SU-DHL-6 (cell line): ENCODE data around the gene TLR9.
"Not testable (repeated sequence)": the region's sequence is repeated elsewhere in the genome, so short reads cannot be mapped to it uniquely, and the experiment has no call there.

Experiments
- H2AFZ ChIP-seq: fragments of 200-600 bp; sonication (generic); 2 replicates; pipeline ENCODE4 v1.6.1; 2014; ENCODE audit warnings: low read depth, mild to moderate bottlenecking, moderate library complexity, mixed read lengths, antibody characterized with exemption, low read length; ENCODE audit not compliant: severe bottlenecking
- H3F3A ChIP-seq: fragments of 200-600 bp; shearing (Covaris generic); 2 replicates; pipeline ENCODE4 v1.6.0; 2016; ENCODE audit warnings: antibody characterized with exemption, mild to moderate bottlenecking; ENCODE audit not compliant: insufficient read depth
- H3K27ac ChIP-seq: fragments of 200-600 bp; sonication (generic); 2 replicates; pipeline ENCODE4 v1.5.1; 2016; ENCODE audit warnings: low read depth, mild to moderate bottlenecking, low read length, moderate library complexity, mixed read lengths
- H3K27me3 ChIP-seq: fragments of 200-600 bp; sonication (generic), shearing (Covaris generic); 2 replicates; pipeline ENCODE4 v1.6.0; 2014; ENCODE audit warnings: mild to moderate bottlenecking, low read length
- H3K36me3 ChIP-seq: fragments of 200-600 bp; sonication (generic); 2 replicates; pipeline ENCODE4 v1.6.1; 2014; ENCODE audit warnings: mild to moderate bottlenecking, low read length, mixed read lengths
- H3K4me2 ChIP-seq: fragments of 300-600, 200-600 bp; shearing (Covaris generic), sonication (generic); 2 replicates; pipeline ENCODE4 v1.6.0; 2014; ENCODE audit warnings: low read length, low read depth, mild to moderate bottlenecking; ENCODE audit not compliant: poor library complexity, severe bottlenecking
- H3K4me3 ChIP-seq: fragments of 200-600 bp; sonication (generic); 2 replicates; pipeline ENCODE4 v1.5.1; 2014; ENCODE audit warnings: antibody characterized with exemption, low read length, mild to moderate bottlenecking, mixed read lengths; ENCODE audit not compliant: insufficient read depth, poor library complexity, severe bottlenecking
- H3K79me2 ChIP-seq: fragments of 200-600 bp; sonication (generic); 2 replicates; pipeline ENCODE4 v1.6.1; 2014; ENCODE audit warnings: mild to moderate bottlenecking, low read length, moderate library complexity; ENCODE audit not compliant: insufficient read depth
- H3K9ac ChIP-seq: fragments of 200-600 bp; sonication (generic); 2 replicates; pipeline ENCODE4 v1.7.0; 2014; ENCODE audit warnings: mild to moderate bottlenecking, low read length
- H3K9me2 ChIP-seq: fragments of 200-600 bp; sonication (generic); replicated peaks from 2 replicates; pipeline ENCODE4 v1.6.1; 2014; ENCODE audit warnings: low read length; ENCODE audit not compliant: insufficient read depth
- H3K9me3 ChIP-seq: fragments of 200-600 bp; sonication (generic); 2 replicates; pipeline ENCODE4 v1.6.1; 2014; ENCODE audit warnings: low read length, mixed read lengths; ENCODE audit not compliant: insufficient read depth
- H4K20me1 ChIP-seq: fragments of 200-600 bp; sonication (generic); 2 replicates; pipeline ENCODE4 v1.6.1; 2014; ENCODE audit warnings: low read depth, mild to moderate bottlenecking, antibody characterized with exemption, low read length, moderate library complexity, mixed read lengths
- CTCF ChIP-seq: fragments of 200-600 bp; sonication (generic); IDR thresholded peaks from one replicate; pipeline ENCODE4 v1.5.1; 2017; ENCODE audit warnings: antibody characterized with exemption, mild to moderate bottlenecking, low read length, moderate library complexity; ENCODE audit not compliant: insufficient read depth, poor library complexity, severe bottlenecking
- EZH2phosphoT487 ChIP-seq: fragments of 200-600 bp; sonication (generic), shearing (Covaris generic); conservative IDR thresholded peaks from 2 replicates; pipeline ENCODE4 v1.6.1; 2018; ENCODE audit warnings: mild to moderate bottlenecking, antibody characterized with exemption, low read length, moderate library complexity, mixed read lengths

The TLR9 gene

GRCh38 chr3:52181543-52181942 is 43.9 kb downstream of the TLR9 start:
- no peaks in the 10 kb centered on the region for H3K79me2 ChIP-seq
- H3K4me3 ChIP-seq = no peak overlapping the region
- H3F3A ChIP-seq = no peaks in the 10 kb centered on the region
- no peaks in the 10 kb centered on the region for H3K9me2 ChIP-seq
- H4K20me1 ChIP-seq = no peaks in the 10 kb centered on the region
- H3K36me3 ChIP-seq = no peaks in the 10 kb centered on the region
- no peak overlapping the region for H3K4me2 ChIP-seq
- H3K9me3 ChIP-seq = no peaks in the 10 kb centered on the region
- H3K27ac ChIP-seq = no peak overlapping the region
- no peak overlapping the region for H3K9ac ChIP-seq
- H3K27me3 ChIP-seq = no peaks in the 10 kb centered on the region; the same call in 1 of the 2 replicates
- no peak overlapping the region for H2AFZ ChIP-seq
- TF ChIP-seq CTCF (no peak), EZH2phosphoT487 (no peak)

- H3K4me3 ChIP-seq = no peak overlapping the region
Measured at GRCh38 chr3:52178537-52178936, 46.9 kb downstream of the TLR9 start.

GRCh38 chr3:52178126-52178525 is 47.3 kb downstream of the TLR9 start:
- not testable (repeated sequence) for H3K4me3 ChIP-seq, H3K9me2 ChIP-seq, H3K27ac ChIP-seq, H3K27me3 ChIP-seq, H4K20me1 ChIP-seq, H3F3A ChIP-seq, H3K79me2 ChIP-seq, H3K9me3 ChIP-seq, H3K9ac ChIP-seq, H2AFZ ChIP-seq, H3K36me3 ChIP-seq, H3K4me2 ChIP-seq

More at GRCh38 chr3:52178537-52178936, 46.9 kb downstream of the TLR9 start:
- Histone ChIP-seq H3K9me2 (no peaks in the 10 kb centered on the region), H3K9ac (no peak overlapping the region), H4K20me1 (no peaks in the 10 kb centered on the region), H2AFZ (no peak overlapping the region), H3K27ac (no peak overlapping the region), H3K9me3 (no peaks in the 10 kb centered on the region), H3K27me3 (no peaks in the 10 kb centered on the region), H3F3A (no peaks in the 10 kb centered on the region), H3K4me2 (no peak overlapping the region), H3K36me3 (no peaks in the 10 kb centered on the region), H3K79me2 (no peaks in the 10 kb centered on the region)
- TF ChIP-seq EZH2phosphoT487 (no peak), CTCF (no peak)

GRCh38 chr3:52177701-52178042 is 47.8 kb downstream of the TLR9 start:
- H3K4me2 ChIP-seq = no peak overlapping the region
- no peaks in the 10 kb centered on the region for H3F3A ChIP-seq
- H3K9me3 ChIP-seq = no peaks in the 10 kb centered on the region
- no peaks in the 10 kb centered on the region for H4K20me1 ChIP-seq
- H3K79me2 ChIP-seq = no peaks in the 10 kb centered on the region
- no peaks in the 10 kb centered on the region for H3K36me3 ChIP-seq
- no peaks in the 10 kb centered on the region for H3K27me3 ChIP-seq
- no peak overlapping the region for H2AFZ ChIP-seq
- H3K9ac ChIP-seq = no peak overlapping the region
- TF ChIP-seq EZH2phosphoT487 (no peak), CTCF (no peak)
- no peak overlapping the region for H3K4me3 ChIP-seq
- H3K27ac ChIP-seq = no peak overlapping the region
- no peaks in the 10 kb centered on the region for H3K9me2 ChIP-seq
